ENCODE data around the gene ARHGEF4.

ARHGEF4 gene

GRCh38 chr2:130846686-130847375, 10.1 kb downstream of the ARHGEF4 start:
- no peak for DNase-seq (ENCODE audit: low read depth)
- no peak for TF ChIP-seq CTCF (conservative IDR thresholded peaks at IDR 0.05; ENCODE audit: low read length)
- no peak overlapping the region for H3K4me3 ChIP-seq (ENCODE audit: low read length)

GRCh38 chr2:130847776-130848525, 11.2 kb downstream of the ARHGEF4 start:
- DNase-seq (ENCODE audit: low read depth), result no peak
- no peak for TF ChIP-seq CTCF (conservative IDR thresholded peaks at IDR 0.05; ENCODE audit: low read length)
- no peak overlapping the region for H3K4me3 ChIP-seq (ENCODE audit: low read length)

- no peak for TF ChIP-seq CTCF (conservative IDR thresholded peaks at IDR 0.05; ENCODE audit: low read length)
- H3K4me3 ChIP-seq (ENCODE audit: low read length), result no peak overlapping the region
- DNase-seq (ENCODE audit: low read depth), result no peak
These were observed 12.0 kb downstream of the ARHGEF4 start for GRCh38 chr2:130848526-130849210.

GRCh38 chr2:130849896-130850787, 13.4 kb downstream of the ARHGEF4 start:
- TF ChIP-seq CTCF (conservative IDR thresholded peaks at IDR 0.05; ENCODE audit: low read length), result no peak
- no peak overlapping the region for H3K4me3 ChIP-seq (ENCODE audit: low read length)
- DNase-seq (ENCODE audit: low read depth), result no peak

- TF ChIP-seq CTCF (conservative IDR thresholded peaks at IDR 0.05; ENCODE audit: low read length), result no peak
- H3K4me3 ChIP-seq (ENCODE audit: low read length), result no peak overlapping the region
- DNase-seq (ENCODE audit: low read depth), result no peak
These were observed 14.3 kb downstream of the ARHGEF4 start for GRCh38 chr2:130850788-130851623.
